ENCODE results near the gene RANBP17. TPM values are rescaled to one million over a fixed set of nuclear protein-coding genes. Genes with fewer than 3 reads are reported as not detected.
A peak's percentile ranks its signal among the peaks of the same experiment; 100 is the strongest.

The RANBP17 gene
- polyA plus RNA-seq, 1 of the 3 experiments (the other 2 are of a cell fraction): 6.0 TPM

DNA sequence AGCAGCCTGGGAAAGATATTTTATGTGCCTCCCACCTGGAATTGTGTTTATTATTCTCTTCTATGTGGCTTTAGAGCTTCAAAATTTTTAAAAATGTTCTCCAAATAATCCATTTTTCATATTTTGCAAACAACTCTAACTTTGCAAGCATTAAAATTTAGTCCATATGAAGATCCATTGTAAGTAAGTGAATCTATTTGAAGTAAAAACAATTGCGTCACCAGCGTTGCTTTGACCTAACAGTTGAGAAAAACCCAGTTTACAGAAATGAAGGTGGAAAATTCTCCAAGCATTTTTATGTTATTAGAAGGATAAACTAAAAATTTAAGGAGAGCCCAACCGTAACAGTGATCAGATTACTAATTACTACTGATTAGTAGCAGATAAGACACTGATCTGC, 408.3 kb downstream of the RANBP17 start (continued):
- TF ChIP-seq, protein P1, sequence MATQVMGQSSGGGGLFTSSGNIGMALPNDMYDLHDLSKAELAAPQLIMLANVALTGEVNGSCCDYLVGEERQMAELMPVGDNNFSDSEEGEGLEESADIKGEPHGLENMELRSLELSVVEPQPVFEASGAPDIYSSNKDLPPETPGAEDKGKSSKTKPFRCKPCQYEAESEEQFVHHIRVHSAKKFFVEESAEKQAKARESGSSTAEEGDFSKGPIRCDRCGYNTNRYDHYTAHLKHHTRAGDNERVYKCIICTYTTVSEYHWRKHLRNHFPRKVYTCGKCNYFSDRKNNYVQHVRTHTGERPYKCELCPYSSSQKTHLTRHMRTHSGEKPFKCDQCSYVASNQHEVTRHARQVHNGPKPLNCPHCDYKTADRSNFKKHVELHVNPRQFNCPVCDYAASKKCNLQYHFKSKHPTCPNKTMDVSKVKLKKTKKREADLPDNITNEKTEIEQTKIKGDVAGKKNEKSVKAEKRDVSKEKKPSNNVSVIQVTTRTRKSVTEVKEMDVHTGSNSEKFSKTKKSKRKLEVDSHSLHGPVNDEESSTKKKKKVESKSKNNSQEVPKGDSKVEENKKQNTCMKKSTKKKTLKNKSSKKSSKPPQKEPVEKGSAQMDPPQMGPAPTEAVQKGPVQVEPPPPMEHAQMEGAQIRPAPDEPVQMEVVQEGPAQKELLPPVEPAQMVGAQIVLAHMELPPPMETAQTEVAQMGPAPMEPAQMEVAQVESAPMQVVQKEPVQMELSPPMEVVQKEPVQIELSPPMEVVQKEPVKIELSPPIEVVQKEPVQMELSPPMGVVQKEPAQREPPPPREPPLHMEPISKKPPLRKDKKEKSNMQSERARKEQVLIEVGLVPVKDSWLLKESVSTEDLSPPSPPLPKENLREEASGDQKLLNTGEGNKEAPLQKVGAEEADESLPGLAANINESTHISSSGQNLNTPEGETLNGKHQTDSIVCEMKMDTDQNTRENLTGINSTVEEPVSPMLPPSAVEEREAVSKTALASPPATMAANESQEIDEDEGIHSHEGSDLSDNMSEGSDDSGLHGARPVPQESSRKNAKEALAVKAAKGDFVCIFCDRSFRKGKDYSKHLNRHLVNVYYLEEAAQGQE (IDR thresholded peaks at IDR 0.05; ENCODE audit: low read depth, low read length): no peak
- TF ChIP-seq, protein P2, sequence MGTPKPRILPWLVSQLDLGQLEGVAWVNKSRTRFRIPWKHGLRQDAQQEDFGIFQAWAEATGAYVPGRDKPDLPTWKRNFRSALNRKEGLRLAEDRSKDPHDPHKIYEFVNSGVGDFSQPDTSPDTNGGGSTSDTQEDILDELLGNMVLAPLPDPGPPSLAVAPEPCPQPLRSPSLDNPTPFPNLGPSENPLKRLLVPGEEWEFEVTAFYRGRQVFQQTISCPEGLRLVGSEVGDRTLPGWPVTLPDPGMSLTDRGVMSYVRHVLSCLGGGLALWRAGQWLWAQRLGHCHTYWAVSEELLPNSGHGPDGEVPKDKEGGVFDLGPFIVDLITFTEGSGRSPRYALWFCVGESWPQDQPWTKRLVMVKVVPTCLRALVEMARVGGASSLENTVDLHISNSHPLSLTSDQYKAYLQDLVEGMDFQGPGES (IDR thresholded peaks at IDR 0.05; ENCODE audit: low read depth, low read length): no peak
- no peak for TF ChIP-seq EZH2phosphoT487 (IDR thresholded peaks at IDR 0.05; ENCODE audit: borderline replicate concordance, low read depth)
- no peak for TF ChIP-seq MXI1 (IDR thresholded peaks at IDR 0.05; ENCODE audit: low read depth, low read length)
- TF ChIP-seq, protein P3, sequence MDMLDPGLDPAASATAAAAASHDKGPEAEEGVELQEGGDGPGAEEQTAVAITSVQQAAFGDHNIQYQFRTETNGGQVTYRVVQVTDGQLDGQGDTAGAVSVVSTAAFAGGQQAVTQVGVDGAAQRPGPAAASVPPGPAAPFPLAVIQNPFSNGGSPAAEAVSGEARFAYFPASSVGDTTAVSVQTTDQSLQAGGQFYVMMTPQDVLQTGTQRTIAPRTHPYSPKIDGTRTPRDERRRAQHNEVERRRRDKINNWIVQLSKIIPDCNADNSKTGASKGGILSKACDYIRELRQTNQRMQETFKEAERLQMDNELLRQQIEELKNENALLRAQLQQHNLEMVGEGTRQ (IDR thresholded peaks at IDR 0.05; ENCODE audit: borderline replicate concordance, low read depth, low read length): no peak
- TF ChIP-seq SMC3 (IDR thresholded peaks at IDR 0.05; ENCODE audit: low read depth, low read length): no peak
- TF ChIP-seq FOXM1 (IDR thresholded peaks at IDR 0.05; ENCODE audit: low read depth): no peak
- TF ChIP-seq, protein P4, sequence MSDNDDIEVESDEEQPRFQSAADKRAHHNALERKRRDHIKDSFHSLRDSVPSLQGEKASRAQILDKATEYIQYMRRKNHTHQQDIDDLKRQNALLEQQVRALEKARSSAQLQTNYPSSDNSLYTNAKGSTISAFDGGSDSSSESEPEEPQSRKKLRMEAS (IDR thresholded peaks at IDR 0.05; ENCODE audit: low read depth): no peak
- no peak for TF ChIP-seq FOSL2 (IDR thresholded peaks at IDR 0.05; ENCODE audit: borderline replicate concordance, low read depth)
- no peak for TF ChIP-seq TAF1 (IDR thresholded peaks at IDR 0.05; ENCODE audit: borderline replicate concordance, low read depth, low read length)

DNA sequence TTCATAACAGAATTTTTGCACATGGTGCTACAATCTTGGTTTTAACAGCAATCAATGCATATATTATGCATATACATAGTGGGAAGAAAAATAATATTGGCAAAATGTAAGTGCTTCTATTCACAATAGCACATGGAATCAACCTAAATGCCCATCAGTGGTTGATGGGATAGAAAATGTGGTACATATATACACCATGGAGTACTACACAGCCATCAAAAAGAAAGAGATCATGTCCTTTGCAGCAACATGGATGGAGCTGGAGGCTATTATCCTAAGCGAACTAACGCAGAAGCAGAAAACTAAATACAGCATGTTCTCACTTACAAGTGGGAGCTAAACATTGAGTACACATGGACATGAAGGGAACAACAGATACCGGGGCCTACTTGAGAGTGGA, 410.0 kb downstream of the RANBP17 start:
- ChIA-PET CTCF (interaction anchor here (1.0 to 2.5 kb wide), 7 partner anchors 9 to 70 kb away, joined by 3 to 39 read pairs (median 11); no protein-coding TSS in a partner anchor), POLR2A (interaction anchor here (0.7 kb wide), 1 partner anchor 604 kb away, joined by 3 read pairs; no protein-coding TSS in a partner anchor)
- no peaks in the 10 kb centered on the region for H3K27me3 ChIP-seq (ENCODE audit: insufficient read depth)
- no peaks in the 10 kb centered on the region for H4K20me1 ChIP-seq (ENCODE audit: insufficient read depth)
- no peaks in the 10 kb centered on the region for H3K9me2 ChIP-seq
- no peaks in the 10 kb centered on the region for H3K36me3 ChIP-seq (replicated peaks in 1 of 2; ENCODE audit: control insufficient read depth in 1 of 2, insufficient read depth in 2 of 2, low read length in 1 of 2)
- H3K4me1 ChIP-seq (ENCODE audit: control insufficient read depth in 1 of 2, insufficient read depth in 2 of 2, low read depth in 1 of 2, low read length in 1 of 2): peaks cover 4 to 16% of the 10 kb centered on the region in 2 experiments; a peak in 3 of 4 replicates
- peak overlapping the region; percentile 45 to 62; a peak in 3 of 4 replicates for H3K27ac ChIP-seq (ENCODE audit: low read depth in 2 of 2, low read length in 1 of 2)
- H3F3A ChIP-seq (replicated peaks; ENCODE audit: insufficient read depth): peaks cover 22% of the 10 kb centered on the region
- H3K9ac ChIP-seq: no peak overlapping the region
- no peaks in the 10 kb centered on the region for H3K9me3 ChIP-seq
- H3K4me3 ChIP-seq (ENCODE audit: low read depth in 2 of 2, low read length in 1 of 2): no peak overlapping the region
- TF ChIP-seq RAD21 (IDR thresholded peaks at IDR 0.05; ENCODE audit: low read length): no peak
- TF ChIP-seq SIN3A (IDR thresholded peaks at IDR 0.05; ENCODE audit: borderline replicate concordance, low read depth, low read length): no peak
- TF ChIP-seq RXRA (IDR thresholded peaks at IDR 0.05; ENCODE audit: borderline replicate concordance, low read depth): no peak
- TF ChIP-seq TCF12 (IDR thresholded peaks at IDR 0.05): no peak
- 96% methylated on average over 3 of the region's 3 CpGs for whole genome bisulfite sequencing (ENCODE audit: low lambda C conversion rate)
- H2AFZ ChIP-seq (ENCODE audit: low read depth): no peak overlapping the region
- no peak for DNase-seq
- no peaks in the 10 kb centered on the region for H3K79me2 ChIP-seq (ENCODE audit: insufficient read depth)
- no peak overlapping the region for H3K4me2 ChIP-seq

Measured in SK-N-SH (cell line).